Stimulated activated CD4-positive, alpha-beta T cell treated with anti-CD3 and anti-CD28 coated beads, Interleukin-15, amount 100 ng/mL, for 1 hour (primary cell): ENCODE measurements around the gene MAEA.
"Not testable (repeated sequence)": the region's sequence is repeated elsewhere in the genome, so short reads cannot be mapped to it uniquely, and the experiment has no call there.

Experiments used
- DNase-seq, 2 donors: peaks; one replicate each; pipeline ENCODE4 v3.0.0-alpha.2; 2020; ENCODE audit warnings: low read depth in 1 of 2, low spot score in 1 of 2

Gene MAEA

DNA sequence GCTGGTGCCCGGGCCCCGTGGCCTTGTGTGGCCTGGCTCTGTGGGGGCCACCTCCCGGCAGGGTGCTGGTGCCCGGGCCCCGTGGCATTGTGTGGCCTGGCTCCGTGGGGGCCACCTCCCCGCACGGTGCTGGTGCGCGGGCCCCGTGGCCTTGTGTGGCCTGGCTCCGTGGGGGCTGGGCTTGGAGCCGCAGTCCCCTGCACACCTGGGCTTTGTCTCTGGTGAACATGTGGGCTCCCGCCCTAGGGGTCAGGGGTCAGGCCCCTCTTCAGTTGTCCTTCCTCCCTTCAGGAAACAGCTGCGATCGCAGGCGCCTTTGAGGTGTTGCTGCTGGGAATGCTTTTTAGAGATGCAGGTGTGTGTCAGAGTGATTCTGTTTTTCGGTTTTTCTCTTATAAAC lies 74.5 kb downstream of the MAEA start:
- DNase-seq: no peak

DNA sequence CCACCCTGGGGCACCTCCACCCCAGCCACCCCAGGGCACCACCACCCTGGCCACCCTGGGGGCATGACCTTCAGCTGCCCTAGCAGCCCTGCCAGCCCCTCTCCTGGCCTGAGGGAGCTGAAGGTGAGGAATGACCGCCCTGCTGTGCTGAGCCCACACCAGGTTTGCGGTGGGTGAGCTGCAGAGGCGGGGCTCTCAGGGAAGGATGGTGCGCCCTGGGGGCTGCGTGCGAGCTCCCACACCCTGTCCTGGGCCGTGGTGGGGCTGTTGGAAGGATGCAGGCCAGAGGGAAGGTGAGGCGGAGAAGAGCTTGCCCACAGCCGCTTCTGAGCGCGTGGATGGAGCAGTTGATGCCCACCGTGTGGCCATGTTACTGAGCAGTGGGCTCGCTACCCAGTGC lies 75.1 kb downstream of the MAEA start:
- no peak for DNase-seq

DNA sequence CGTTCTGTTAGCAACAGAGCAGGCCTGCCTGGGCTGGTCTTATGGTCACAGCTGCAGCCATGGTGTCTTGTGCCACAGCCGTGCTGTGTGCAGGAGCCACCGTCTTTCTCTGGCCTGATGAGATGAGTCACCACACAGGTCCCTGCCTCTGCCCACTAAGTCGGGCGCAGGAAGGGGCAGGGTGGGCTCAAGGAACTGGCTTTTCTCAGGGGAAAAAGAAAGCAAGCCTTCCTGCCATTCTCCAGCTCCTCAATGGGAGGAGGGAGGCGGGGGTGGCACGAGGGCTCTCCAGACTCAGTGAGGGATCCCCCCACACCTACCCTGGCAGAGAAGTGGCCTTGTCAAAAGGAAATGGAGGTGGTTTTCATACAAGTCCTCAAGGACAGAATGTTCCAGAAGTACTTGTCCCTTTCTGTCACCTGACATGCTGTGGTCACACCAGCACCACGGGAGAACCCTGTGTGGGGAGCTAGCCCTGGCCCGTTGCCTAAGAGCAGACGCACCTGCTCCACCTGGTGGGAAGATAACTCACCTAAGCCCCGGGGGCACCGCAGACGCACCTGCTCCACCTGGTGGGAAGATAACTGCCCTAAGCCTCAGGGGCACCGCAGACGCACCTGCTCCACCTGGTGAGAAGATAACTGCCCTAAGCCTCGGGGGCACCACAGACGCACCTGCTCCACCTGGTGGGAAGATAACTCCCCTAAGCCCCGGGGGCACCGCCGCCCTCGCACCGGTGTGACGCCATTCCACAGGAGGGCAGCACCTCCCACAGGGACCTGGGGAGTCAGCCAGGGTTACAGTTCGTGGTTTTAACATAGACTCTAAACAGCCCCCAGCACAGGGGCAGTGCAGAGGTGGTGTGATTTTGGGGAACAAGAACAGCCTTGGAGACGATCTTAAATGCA lies 75.8 kb downstream of the MAEA start:
- no peak for DNase-seq

DNA sequence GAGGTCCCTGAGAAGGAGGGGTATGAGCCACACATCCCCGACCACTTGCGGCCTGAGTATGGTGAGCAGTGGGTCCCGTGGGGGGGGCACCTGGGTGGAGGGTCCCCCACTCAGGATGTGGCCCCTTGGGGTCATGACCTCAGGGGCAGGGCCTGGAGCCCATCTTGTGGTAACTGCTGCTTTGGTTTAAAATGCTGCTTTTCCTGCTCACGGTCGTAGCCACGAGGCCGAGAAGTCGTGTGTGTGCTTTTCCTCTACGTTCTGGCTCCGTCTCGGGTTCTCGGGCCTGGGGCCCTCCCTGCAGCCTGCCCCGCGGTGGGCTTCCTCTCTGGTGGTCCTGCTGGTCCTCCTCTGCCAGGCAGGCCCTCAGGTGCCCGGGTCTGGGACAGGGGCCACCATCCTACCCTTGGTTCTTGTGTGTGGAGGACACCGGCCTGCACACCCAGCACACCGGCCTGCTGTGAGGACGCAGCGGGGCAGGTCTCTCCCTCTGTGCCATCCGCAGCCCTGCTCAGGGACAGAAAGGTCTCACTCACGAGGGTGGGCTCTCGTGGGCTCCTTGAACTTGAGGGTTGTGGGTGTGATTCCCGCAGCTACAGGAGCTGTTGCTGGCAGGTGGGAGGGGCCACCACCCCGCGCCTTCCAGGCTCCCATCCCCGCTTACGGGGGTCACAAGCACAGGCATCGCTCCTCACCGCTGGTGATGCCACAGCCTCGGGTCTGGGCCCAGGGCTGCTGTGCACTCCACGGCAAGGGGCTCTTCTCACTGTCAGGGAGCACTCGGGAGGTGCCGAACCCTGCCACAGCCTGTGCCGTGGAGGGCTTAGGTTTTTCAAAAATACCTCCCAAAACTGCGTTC lies 76.9 kb downstream of the MAEA start:
- no peak for DNase-seq

DNA sequence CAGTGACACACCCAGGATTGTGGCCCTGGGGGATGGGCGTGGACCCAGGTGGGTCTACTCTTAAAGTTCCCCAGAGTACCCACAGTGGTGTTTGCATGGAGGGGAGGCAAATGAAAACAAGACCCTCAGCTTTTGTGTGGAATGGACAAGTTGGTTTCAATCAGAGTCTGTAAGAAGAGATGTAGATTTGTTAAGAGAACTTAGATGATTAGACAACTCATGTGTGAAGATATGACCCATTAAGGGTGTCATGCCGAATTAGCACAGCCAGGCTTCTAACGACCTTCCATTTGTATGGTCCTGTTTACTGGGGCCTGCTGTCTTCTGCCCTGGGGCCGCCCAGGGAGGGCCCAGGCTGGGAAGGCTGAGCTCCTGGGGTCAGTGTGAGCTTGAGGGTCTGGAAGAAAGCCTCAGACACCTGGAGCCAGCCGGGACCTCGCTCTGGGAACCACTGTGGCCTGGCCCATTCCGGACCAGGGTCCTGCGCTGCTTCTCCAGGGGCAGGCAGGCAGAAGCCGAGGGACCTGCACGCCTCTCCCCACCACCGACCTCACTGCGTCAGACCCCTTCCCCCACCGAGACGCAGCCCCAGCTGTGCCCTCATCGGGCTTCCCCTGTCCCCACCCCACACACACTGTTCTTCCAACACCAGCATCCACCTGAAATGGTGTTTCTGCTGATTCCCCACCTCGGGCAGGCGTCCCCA lies 77.7 kb downstream of the MAEA start:
- DNase-seq: no peak

DNA sequence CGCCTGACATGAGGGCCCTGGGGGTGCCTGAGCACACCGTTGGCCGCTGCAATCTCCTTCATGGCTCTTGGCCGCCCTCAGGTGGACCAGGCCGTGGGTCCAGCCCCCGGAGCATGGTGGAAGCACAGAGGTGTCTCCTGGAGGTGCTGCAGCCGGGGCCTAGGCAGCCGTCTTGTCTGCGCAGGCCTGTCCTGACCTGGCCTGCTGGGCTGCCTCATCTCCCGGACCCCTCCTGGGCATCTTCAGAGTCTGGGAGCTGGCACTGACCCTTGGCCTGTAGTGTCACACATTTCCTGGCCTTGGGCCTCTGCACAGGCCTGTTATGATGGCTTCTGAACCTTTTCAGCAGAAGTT lies 78.2 kb downstream of the MAEA start:
- DNase-seq: no peak

DNA sequence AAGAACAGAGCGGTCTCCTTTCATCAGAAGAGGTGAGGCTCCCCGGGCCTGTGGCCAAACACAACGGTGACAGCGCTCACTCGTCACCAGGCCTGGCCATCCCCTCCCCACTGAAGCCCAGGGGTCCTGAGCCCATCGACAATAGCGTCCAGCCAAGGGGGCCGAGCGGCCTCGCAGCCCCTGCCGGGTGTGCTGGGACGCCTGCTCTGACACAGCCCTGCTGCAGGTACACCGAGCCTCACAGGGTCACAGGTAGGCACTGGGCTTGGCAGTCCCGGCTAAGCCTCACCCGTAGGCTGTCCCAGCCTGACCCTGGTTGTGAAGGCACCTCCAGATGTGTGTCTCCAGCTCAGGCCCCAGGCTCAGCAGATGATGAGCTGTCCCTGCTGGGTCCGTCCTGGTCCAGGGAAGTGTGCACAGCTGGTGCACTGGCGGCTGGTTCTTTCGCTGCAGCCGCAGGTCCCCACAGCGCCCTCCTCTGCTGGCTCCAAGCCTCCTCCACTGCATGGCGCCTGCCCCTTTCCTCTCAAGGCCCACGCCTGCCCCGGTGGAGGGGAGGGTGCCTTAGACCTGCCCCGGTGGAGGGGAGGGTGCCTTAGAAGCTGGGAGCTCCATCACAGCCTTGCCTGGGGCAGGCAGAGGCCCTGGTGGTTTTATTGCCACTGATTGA lies 78.9 kb downstream of the MAEA start:
- DNase-seq: no peak

DNA sequence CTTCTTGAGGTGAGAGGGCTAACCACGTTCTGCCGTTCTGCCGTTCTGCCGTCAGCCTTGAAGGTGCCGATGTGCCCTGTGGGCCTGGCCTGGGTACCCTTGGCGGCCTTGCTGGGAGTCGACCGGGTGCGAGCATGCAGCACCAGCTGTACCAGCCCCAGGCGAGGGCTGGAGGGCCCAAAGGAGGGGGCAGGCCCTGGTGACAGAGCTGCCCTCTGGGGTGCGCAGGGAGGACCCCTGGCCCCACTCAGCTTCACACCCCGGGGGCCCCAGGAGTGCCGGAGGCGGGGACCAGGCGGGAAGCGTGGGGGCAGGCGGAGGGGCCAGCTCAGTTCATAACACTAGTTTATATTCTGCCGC lies 79.4 kb downstream of the MAEA start:
- no peak for DNase-seq

DNA sequence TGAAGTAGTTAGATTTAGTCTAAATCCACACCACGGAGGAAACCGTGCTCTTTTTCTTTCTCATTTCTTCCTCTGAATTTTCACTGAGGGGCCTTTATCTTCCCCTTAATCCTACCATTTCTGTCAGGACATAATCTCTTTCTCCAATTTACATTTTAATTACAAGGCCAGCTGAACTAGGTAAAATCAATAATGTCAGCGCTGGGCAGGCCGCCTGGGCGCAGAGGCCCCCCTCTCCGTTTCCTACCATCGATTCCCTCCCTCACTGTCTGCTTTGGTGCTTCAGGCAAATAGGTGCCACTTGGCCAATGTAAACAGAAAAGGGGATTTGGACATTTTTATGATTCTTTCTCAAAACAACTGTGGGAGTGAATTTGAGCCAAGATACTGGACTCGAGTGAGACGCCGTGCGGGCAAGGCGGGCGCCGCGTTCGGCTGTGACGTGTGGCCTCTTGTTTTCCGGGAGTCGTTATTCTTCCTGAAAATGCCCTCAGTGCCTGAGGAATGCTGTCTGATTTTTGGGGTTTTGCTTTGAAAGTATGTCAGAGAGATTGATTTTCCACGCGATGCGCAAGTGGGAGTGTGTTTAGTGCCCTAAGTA lies 79.9 kb downstream of the MAEA start:
- DNase-seq: no peak

DNA sequence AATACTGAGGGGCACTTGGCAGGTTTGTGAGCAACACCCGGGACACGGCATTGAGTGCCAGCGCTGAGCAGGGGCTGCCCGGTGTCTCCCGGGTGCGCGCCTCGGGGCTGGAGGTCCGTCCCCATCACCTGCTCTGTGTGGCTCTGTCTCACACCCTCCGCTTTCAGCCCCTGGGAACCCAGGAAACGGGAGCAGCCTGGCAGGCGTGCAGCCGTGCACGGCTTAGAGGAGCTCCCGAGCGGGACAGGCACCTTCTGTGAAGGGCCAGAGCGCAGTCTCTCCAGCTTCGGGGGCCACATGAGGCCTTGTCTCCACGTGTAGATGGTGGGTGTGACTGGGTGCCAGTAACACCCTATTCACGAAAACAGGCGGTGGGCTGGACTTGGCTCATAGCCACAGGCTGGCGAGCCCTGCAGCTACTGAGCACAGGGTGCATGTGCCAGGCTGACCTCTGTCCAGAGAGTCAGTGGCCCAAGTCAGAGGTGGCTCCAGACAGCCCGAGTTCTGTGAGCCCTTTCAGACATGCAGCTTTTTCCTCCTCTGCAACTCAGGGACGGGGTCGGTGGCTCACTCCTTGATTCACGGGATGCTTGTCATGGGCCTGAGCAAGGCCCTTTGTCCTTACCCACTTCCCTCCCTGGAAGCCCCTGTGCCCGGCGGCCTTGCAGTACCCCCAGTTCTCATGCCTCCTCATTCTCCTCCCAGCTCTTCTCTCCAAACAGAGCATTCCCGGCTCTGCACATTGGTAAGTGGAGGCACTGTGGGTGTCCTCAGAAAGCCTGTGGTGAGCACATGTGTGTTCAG lies 80.8 kb downstream of the MAEA start:
- DNase-seq: no peak

DNA sequence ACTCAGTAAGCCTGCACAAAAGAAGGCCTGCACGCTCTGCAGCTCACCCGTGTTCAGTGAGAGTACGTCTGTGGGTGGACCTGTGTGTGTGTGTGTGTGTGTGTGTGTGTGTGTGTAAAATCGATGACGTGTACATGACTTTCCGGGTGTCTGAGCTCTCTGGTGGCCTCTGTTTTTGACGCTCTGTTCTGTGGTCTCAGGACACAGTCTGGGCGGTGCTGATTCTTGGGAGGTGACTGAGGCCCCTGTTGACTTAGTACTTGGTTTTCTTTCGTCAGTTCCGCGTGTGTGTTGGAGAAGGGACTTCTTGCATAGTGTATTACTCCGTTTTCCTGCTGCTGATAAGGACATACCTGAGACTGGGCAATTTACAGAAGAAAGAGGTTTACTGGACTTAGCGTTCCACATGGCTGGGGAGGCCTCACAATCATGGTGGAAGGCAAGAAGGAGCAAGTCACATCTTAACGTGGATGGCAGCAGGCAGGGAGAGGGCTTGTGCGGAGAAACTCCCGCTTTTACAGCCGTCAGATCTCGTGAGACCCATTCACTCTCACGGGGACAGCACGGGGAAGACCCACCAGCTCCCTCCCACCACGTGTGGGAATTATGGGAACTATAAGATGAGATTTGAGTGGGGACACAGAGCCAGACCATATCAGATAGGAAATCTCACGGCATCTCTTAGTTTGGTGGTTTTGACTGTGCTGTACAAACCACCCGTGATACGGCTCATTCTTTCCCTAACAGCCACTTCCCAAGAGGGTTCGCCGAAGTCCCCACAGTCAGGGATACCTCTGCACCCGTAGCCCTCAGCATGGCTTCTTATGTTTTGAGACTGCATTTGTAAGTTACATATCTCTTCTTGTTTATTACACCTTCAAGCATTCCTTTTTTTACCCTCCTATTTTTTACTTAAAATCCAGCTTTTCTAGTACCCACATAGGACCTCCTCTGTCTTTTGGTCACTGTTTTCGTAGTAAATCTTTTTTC lies 81.8 kb downstream of the MAEA start:
- DNase-seq: no peak

DNA sequence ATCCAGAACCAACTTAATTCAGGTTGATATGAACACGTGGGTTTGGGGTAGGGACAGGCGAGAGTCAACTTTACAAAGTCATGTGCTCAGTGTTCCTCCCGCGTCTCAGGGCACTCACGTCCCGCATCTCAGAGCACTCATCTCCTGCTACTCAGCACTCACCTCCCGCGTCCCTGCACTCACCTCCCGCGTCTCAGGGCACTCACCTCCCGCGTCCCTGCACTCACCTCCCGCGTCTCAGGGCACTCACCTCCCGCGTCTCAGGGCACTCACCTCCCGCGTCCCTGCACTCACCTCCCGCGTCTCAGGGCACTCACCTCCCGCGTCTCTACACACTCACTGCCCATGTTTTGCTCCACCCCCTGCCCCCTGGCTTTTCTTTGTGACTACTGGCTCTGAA lies 82.9 kb downstream of the MAEA start:
- not testable (repeated sequence) for DNase-seq

DNA sequence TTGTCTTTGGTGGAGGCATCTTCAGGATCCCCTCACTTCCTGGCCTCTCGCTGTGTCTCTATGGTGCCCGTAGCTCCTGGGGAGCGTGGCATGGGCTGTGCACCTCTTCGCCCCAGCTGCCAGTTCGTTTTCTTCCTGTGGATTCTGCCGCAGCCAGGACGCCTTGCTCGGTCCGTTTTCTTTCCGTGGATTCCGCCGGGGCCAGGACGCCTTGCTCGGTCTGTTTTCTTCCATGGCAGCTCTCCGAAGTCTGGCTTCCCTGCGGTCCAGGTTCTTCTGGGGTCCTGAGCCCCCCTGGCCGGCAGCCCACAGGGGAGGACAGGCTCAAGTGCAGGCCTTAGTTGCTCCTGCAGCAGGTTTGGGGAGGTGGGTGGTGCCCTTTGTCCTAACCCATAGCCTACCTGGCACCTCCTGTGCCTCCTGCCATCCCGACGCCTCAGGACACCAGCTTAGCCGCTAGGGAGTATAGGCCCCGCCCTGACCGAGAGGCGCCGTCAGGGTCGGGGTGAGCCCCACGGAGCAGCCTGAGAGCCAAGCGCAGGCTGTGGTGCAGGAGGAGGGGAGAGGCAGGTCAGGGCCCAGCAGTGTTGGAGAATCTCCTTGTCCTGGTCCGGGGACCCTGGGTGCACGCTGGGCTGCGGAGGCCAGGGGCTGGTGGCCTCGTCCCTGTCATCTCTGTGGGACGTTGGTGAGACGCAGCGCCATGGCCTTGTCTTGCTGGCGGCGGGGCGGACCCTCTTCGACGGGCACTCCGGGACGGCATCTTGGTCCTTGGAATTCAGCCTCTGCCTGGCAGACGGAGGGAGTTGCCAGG lies 84.4 kb downstream of the MAEA start:
- no peak for DNase-seq

DNA sequence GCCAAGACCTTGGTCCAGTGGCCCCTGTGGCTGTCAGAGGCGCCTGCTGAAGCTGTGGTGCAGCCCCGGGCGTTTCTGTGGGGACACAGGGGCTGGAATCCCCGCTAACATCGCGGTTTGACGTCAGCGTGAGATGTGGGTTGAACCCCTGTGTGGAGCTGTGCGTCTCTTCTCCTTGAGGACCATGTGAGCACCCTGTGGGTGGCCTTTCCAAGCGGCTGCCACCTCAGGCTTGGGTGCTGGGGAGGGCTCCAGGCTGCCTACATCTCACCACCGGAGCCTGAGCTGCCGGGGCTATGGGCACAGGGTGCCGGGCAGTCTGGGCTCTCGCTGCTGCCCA lies 85.0 kb downstream of the MAEA start:
- no peak for DNase-seq

DNA sequence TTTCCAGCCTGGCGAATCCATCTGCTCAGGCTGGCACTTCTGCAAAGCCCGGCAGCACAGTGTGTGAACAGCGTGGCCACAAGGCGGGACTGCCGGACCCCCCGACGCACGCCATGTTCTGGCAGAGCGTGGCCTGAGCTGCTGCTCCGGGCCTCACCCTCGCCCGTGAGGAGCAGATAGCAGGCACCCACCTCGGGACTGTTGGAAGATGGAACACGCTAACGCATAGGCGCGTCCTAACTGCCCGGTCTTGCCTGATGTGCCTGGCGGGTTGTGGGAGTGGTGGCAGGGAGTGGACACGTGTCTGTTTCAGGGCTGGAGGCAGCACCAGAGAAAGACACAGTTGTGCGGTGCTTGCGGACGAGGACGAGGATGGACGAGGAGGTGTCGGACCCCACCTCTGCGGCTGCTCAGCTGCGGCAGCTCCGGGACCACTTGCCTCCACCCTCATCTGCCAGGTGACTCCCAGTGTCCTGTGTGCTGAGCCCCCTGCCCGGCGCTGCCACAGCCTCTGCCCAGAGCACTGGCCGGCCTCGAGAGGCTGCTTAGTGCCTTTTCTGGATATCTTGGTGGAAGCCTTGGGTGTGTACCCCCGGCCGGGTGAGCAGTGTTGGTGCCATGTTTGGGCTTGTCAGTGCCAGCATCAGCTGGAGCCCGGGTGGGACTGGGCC lies 85.5 kb downstream of the MAEA start:
- no peak for DNase-seq

DNA sequence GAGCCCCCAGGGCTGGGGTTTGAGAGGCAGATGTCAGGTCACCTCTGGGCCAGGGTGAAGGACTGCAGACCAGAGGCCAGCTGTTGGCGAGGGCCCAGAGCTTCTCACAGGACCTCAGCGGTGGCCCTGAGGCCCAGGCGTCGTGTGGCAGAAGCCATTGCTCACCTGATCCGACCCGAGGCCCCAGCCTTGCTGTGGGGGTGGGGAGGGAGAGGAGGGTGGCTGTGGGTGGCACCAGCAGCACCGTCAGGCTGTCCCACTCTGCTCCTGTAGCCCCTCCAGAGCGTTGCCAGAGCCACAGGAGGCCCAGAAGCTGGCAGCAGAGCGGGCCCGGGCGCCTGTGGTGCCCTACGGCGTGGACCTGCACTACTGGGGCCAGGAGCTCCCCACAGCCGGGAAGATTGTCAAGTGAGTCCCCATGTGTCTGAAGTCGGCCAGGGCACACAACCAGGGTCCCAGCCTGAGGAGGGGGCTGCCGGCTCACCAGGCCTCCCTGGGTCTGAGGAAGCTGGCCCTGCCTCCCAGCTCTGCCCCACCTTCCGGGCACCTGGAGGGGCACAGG lies 86.2 kb downstream of the MAEA start:
- DNase-seq: no peak

DNA sequence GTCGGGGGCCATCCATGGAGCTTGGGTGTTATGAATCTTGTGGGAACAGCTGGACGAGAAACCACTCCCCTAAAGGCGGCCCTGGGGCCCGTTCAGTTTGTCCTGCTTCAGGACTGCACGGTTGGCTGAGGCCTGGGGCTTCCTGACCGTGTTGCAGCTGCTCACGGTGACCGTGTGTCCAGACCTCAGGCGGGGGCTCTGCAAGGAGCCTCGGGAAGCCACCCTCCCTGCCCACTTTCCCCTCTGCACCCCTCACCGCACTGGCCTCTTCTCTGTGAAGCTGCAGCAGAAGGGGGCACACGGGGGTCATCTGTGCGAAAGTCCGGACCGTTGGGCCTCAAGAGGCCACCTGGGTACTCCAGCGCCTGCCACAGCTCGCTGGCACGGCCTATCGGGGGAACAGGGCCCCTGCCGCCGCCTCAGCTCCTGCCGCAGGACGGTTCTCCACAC lies 86.7 kb downstream of the MAEA start:
- no peak for DNase-seq
